ENCODE results near the gene FAM98C.

The FAM98C gene

DNA sequence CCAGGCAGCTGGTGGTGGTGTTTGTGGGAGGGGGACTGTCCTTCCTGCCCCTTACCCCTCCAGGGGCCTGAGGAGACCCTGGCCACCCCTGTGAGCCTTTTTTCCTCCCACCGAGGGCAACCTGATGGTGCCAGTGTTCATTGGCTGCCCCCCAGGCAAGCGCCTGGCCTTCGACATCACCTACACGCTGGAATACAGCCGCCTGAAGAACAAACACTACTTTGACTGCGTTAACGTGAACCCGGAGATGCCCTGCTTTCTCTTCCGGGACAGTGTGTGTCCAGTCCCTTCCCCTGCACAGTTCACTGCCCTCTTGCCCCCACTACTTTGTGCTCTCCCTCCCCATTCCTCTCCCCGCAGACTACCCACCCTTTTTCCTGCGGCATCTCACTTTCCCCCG lies 35.9 kb upstream of the FAM98C start:
- H3K27me3 ChIP-seq (ENCODE audit: control insufficient read depth, insufficient read depth, low read length): peaks cover 21% of the 10 kb centered on the region
- no peak overlapping the region for H3K4me2 ChIP-seq (ENCODE audit: low read length)
- H3K9ac ChIP-seq (ENCODE audit: low read depth, low read length): no peak overlapping the region
- H3K9me3 ChIP-seq (replicated peaks; ENCODE audit: low read length): no peaks in the 10 kb centered on the region
- H3K4me1 ChIP-seq (ENCODE audit: control insufficient read depth, insufficient read depth, low read length): peaks cover 4% of the 10 kb centered on the region
- H3K4me3 ChIP-seq (ENCODE audit: low read length): no peak overlapping the region
- H3K36me3 ChIP-seq (ENCODE audit: insufficient read depth, low read length): no peaks in the 10 kb centered on the region

GRCh38 chr19:38369584-38369983 lies 33.3 kb upstream of the FAM98C start:
- no peaks in the 10 kb centered on the region for H3K9me3 ChIP-seq (replicated peaks; ENCODE audit: low read length)
- H3K4me3 ChIP-seq (ENCODE audit: low read length): no peak overlapping the region
- H3K36me3 ChIP-seq (ENCODE audit: insufficient read depth, low read length): no peaks in the 10 kb centered on the region
- H3K4me2 ChIP-seq (ENCODE audit: low read length): no peak overlapping the region
- H3K9ac ChIP-seq (ENCODE audit: low read depth, low read length): no peak overlapping the region
- H3K27me3 ChIP-seq (ENCODE audit: control insufficient read depth, insufficient read depth, low read length): peaks cover 21% of the 10 kb centered on the region
- H3K4me1 ChIP-seq (ENCODE audit: control insufficient read depth, insufficient read depth, low read length): peaks cover 4% of the 10 kb centered on the region

GRCh38 chr19:38370299-38370698 lies 32.6 kb upstream of the FAM98C start:
- no peaks in the 10 kb centered on the region for H3K36me3 ChIP-seq (ENCODE audit: insufficient read depth, low read length)
- H3K9ac ChIP-seq (ENCODE audit: low read depth, low read length): no peak overlapping the region
- H3K4me3 ChIP-seq (ENCODE audit: low read length): no peak overlapping the region
- H3K4me1 ChIP-seq (ENCODE audit: control insufficient read depth, insufficient read depth, low read length): peaks cover 4% of the 10 kb centered on the region
- peaks cover 21% of the 10 kb centered on the region for H3K27me3 ChIP-seq (ENCODE audit: control insufficient read depth, insufficient read depth, low read length)
- no peaks in the 10 kb centered on the region for H3K9me3 ChIP-seq (replicated peaks; ENCODE audit: low read length)
- H3K4me2 ChIP-seq (ENCODE audit: low read length): no peak overlapping the region

- H3K4me3 ChIP-seq (ENCODE audit: low read length): no peak overlapping the region
- no peak overlapping the region for H3K9ac ChIP-seq (ENCODE audit: low read depth, low read length)
- no peaks in the 10 kb centered on the region for H3K9me3 ChIP-seq (replicated peaks; ENCODE audit: low read length)
- peaks cover 21% of the 10 kb centered on the region for H3K27me3 ChIP-seq (ENCODE audit: control insufficient read depth, insufficient read depth, low read length)
- peaks cover 9% of the 10 kb centered on the region for H3K4me1 ChIP-seq (ENCODE audit: control insufficient read depth, insufficient read depth, low read length)
- no peak overlapping the region for H3K4me2 ChIP-seq (ENCODE audit: low read length)
- H3K36me3 ChIP-seq (ENCODE audit: insufficient read depth, low read length): peaks cover 2% of the 10 kb centered on the region
Measured at GRCh38 chr19:38371081-38371480, 31.8 kb upstream of the FAM98C start.

DNA sequence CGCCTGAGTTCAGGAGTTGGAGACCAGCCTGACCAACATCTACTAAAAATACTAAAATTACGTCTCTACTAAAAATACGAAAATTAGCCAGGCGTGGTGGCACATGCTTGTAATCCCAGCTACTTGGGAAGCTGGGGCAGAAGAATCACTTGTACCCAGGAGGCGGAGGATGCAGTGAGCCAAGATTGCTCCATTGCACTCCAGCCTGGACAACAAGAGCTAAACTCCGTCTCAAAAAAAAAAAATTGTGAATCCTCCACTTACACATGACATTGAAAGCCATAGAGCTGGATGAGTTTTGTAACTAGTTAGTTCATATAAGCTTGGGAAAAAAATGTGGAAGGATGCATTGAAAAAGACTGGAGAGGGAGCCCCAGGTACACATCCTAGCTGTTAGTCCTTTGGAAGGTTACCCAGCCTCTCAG lies 29.0 kb upstream of the FAM98C start:
- Histone ChIP-seq H3K36me3 (ENCODE audit: insufficient read depth, low read length) (peaks cover 20% of the 10 kb centered on the region), H3K4me2 (ENCODE audit: low read length) (peak overlapping the region; percentile 94), H3K9me3 (replicated peaks; ENCODE audit: low read length) (no peaks in the 10 kb centered on the region), H3K4me1 (ENCODE audit: control insufficient read depth, insufficient read depth, low read length) (peaks cover 18% of the 10 kb centered on the region), H3K27me3 (ENCODE audit: control insufficient read depth, insufficient read depth, low read length) (peaks cover 8% of the 10 kb centered on the region), H3K4me3 (ENCODE audit: low read length) (peak overlapping the region; percentile 95), H3K9ac (ENCODE audit: low read depth, low read length) (peak overlapping the region; percentile 67)

DNA sequence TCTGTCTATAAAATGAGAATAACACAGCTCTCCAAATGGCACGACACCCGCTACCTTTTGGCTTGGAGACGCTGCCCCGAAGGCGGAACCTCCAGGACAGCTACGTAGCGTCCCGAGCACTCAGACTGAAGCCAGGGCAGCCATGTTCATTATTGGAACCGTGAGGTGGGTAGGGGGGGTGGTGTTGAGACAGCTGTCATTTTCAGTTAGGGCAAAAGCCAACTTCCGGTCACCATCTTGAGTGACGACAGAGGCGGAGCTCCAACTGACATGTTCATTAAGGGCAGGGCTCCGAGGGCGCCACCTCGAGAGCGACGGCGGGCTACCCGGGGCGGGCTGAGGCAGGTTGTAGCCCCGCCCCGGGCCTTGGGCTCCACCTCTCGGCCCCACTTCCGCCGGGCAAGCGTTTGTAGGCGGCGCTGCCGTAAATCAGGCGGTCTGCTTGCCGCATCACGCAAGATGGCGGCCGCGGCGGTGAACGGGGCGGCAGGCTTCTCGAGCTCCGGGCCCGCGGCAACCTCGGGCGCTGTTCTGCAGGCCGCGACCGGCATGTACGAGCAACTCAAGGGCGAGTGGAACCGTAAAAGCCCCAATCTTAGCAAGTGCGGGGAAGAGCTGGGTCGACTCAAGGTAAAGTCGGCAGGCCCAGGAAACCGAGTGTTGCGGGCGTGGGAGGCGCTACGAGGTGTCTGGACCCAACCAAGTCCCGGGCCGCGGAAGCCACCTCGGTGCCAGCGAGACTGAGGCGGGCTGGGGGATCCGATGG lies 28.4 kb upstream of the FAM98C start, which contains the start of gene PSMD8:
Gene PSMD8, plus strand, starts transcription at position 240 of the 766 bp plus-strand sequence. Its CDS starts 31 bp downstream, at position 271.
- Histone ChIP-seq H3K9me3 (replicated peaks; ENCODE audit: low read length) (no peaks in the 10 kb centered on the region), H3K4me1 (ENCODE audit: control insufficient read depth, insufficient read depth, low read length) (peaks cover 18% of the 10 kb centered on the region), H3K4me2 (ENCODE audit: low read length) (peak within 1 kb of the TSS; percentile 94), H3K9ac (ENCODE audit: low read depth, low read length) (peak within 1 kb of the TSS; percentile 99), H3K4me3 (ENCODE audit: low read length) (peak within 1 kb of the TSS; percentile 95), H3K27me3 (ENCODE audit: control insufficient read depth, insufficient read depth, low read length) (peaks cover 8% of the 10 kb centered on the region), H3K36me3 (ENCODE audit: insufficient read depth, low read length) (peaks cover 26% of the 10 kb centered on the region)

DNA sequence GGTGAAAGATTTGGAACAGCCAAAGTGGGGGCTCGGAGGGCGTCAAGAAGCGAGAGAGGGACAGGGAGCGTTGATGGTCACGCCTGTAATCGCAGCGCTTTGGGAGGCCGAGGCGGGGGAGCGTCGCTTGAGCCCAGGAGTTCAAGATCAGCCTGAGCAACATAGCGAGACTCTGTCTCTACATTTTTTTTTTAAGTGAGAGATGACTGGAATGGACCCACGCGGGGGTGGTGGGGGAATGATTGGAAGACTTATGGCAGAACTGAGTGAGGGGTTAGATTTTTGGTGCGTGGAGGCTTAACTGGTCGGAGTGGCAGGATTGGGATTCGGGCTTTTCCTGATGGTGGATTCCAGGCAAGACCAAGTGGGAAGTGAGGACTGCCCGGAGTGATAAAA lies 27.8 kb upstream of the FAM98C start:
- Histone ChIP-seq H3K9me3 (replicated peaks; ENCODE audit: low read length) (no peaks in the 10 kb centered on the region), H3K36me3 (ENCODE audit: insufficient read depth, low read length) (peaks cover 29% of the 10 kb centered on the region), H3K9ac (ENCODE audit: low read depth, low read length) (peak overlapping the region; percentile 99), H3K27me3 (ENCODE audit: control insufficient read depth, insufficient read depth, low read length) (peaks cover 8% of the 10 kb centered on the region), H3K4me3 (ENCODE audit: low read length) (peak overlapping the region; percentile 95), H3K4me2 (ENCODE audit: low read length) (peak overlapping the region; percentile 89), H3K4me1 (ENCODE audit: control insufficient read depth, insufficient read depth, low read length) (peaks cover 18% of the 10 kb centered on the region)

- H3K4me2 ChIP-seq (ENCODE audit: low read length): peak overlapping the region; percentile 89
- H3K9ac ChIP-seq (ENCODE audit: low read depth, low read length): peak overlapping the region; percentile 99
- peaks cover 18% of the 10 kb centered on the region for H3K4me1 ChIP-seq (ENCODE audit: control insufficient read depth, insufficient read depth, low read length)
- H3K4me3 ChIP-seq (ENCODE audit: low read length): peak overlapping the region; percentile 95
- H3K27me3 ChIP-seq (ENCODE audit: control insufficient read depth, insufficient read depth, low read length): peaks cover 3% of the 10 kb centered on the region
- no peaks in the 10 kb centered on the region for H3K9me3 ChIP-seq (replicated peaks; ENCODE audit: low read length)
- peaks cover 35% of the 10 kb centered on the region for H3K36me3 ChIP-seq (ENCODE audit: insufficient read depth, low read length)
Measured at GRCh38 chr19:38375748-38376147, 27.1 kb upstream of the FAM98C start.

GRCh38 chr19:38376576-38376975 lies 26.3 kb upstream of the FAM98C start:
- H3K36me3 ChIP-seq (ENCODE audit: insufficient read depth, low read length): peaks cover 44% of the 10 kb centered on the region
- no peaks in the 10 kb centered on the region for H3K27me3 ChIP-seq (ENCODE audit: control insufficient read depth, insufficient read depth, low read length)
- peak overlapping the region; percentile 95 for H3K4me3 ChIP-seq (ENCODE audit: low read length)
- H3K9ac ChIP-seq (ENCODE audit: low read depth, low read length): peak overlapping the region; percentile 99
- no peaks in the 10 kb centered on the region for H3K9me3 ChIP-seq (replicated peaks; ENCODE audit: low read length)
- peaks cover 18% of the 10 kb centered on the region for H3K4me1 ChIP-seq (ENCODE audit: control insufficient read depth, insufficient read depth, low read length)
- H3K4me2 ChIP-seq (ENCODE audit: low read length): peak overlapping the region; percentile 89

DNA sequence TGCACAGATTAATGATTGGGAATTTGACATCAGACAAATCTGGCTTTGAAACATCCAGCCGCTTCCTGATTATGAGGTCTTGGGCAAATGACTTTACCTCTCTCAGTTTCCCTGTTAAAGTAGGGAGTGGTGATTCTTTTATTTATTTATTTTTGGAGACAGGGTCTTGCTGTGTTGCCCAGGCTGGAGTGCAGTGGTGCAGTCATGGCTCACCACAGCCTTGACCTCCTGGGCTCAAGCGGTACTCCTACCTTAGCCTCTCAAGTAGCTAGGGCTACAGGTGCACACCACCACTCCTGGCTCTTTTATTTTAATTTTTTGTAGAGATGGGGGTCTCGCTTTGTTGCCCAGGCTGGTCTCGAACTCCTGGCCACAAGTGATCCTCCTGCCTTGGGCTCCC lies 25.8 kb upstream of the FAM98C start:
- Histone ChIP-seq H3K36me3 (ENCODE audit: insufficient read depth, low read length) (peaks cover 48% of the 10 kb centered on the region), H3K27me3 (ENCODE audit: control insufficient read depth, insufficient read depth, low read length) (no peaks in the 10 kb centered on the region), H3K4me3 (ENCODE audit: low read length) (peak overlapping the region; percentile 95), H3K4me2 (ENCODE audit: low read length) (peak overlapping the region; percentile 89), H3K4me1 (ENCODE audit: control insufficient read depth, insufficient read depth, low read length) (peaks cover 18% of the 10 kb centered on the region), H3K9me3 (replicated peaks; ENCODE audit: low read length) (no peaks in the 10 kb centered on the region), H3K9ac (ENCODE audit: low read depth, low read length) (no peak overlapping the region)

- H3K4me1 ChIP-seq (ENCODE audit: control insufficient read depth, insufficient read depth, low read length): peaks cover 16% of the 10 kb centered on the region
- H3K9me3 ChIP-seq (replicated peaks; ENCODE audit: low read length): no peaks in the 10 kb centered on the region
- H3K36me3 ChIP-seq (ENCODE audit: insufficient read depth, low read length): peaks cover 64% of the 10 kb centered on the region
- H3K27me3 ChIP-seq (ENCODE audit: control insufficient read depth, insufficient read depth, low read length): no peaks in the 10 kb centered on the region
- no peak overlapping the region for H3K4me2 ChIP-seq (ENCODE audit: low read length)
- no peak overlapping the region for H3K9ac ChIP-seq (ENCODE audit: low read depth, low read length)
- H3K4me3 ChIP-seq (ENCODE audit: low read length): no peak overlapping the region
Measured at GRCh38 chr19:38378866-38379265, 24.0 kb upstream of the FAM98C start.

DNA sequence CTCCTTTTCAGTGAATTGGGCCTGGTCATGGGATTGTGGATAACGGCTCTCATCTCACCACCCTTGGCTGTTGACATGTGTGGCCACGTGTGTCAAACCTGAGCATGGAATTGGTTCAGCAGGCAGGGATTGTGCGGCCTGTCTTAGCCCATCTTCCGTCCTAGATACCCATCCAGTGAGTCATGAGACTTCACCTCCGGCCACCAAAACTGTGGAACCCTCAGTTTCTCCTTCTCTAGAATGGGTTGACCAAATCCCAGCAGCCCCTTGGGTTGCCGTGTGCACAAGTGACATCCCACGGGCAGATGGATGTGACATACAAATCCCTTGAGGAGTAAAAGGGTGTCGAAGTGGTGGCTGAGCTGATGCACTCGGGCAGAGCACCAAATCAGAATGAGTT lies 21.8 kb upstream of the FAM98C start:
- Histone ChIP-seq H3K4me1 (ENCODE audit: control insufficient read depth, insufficient read depth, low read length) (peaks cover 8% of the 10 kb centered on the region), H3K9ac (ENCODE audit: low read depth, low read length) (no peak overlapping the region), H3K36me3 (ENCODE audit: insufficient read depth, low read length) (peaks cover 78% of the 10 kb centered on the region), H3K4me3 (ENCODE audit: low read length) (no peak overlapping the region), H3K4me2 (ENCODE audit: low read length) (no peak overlapping the region), H3K27me3 (ENCODE audit: control insufficient read depth, insufficient read depth, low read length) (no peaks in the 10 kb centered on the region), H3K9me3 (replicated peaks; ENCODE audit: low read length) (no peaks in the 10 kb centered on the region)

Measured in skeletal muscle satellite cell (primary cell).